SK-N-SH (cell line): Measurements from ENCODE around the gene CCL17. TPM values are rescaled to one million over a fixed set of nuclear protein-coding genes. Genes with fewer than 3 reads are reported as not detected.

ENCODE experiments used
- CTCF ChIA-PET: fragments of 300-600, 350-600 bp; formaldehyde crosslinking; extraction: SDS; loops from one replicate; lab custom pipeline; 2021; lab: Yijun Ruan, JAX
- POLR2A ChIA-PET: fragments of 350-600 bp; sonication (Branson Sonifier 250); formaldehyde crosslinking; extraction: SDS; loops from one replicate; lab custom pipeline; 2020; ENCODE audit warnings: antibody characterized with exemption, inconsistent platforms; lab: Yijun Ruan, JAX
- DNase-seq: peaks from one replicate; pipeline ENCODE4 v3.0.0; 2012
- H2AFZ ChIP-seq: fragments of 200-600 bp; sonication (generic); 2 replicates; pipeline ENCODE4 v1.8.1; 2016; ENCODE audit warnings: antibody characterized with exemption, mild to moderate bottlenecking, low read depth
- H3F3A ChIP-seq: fragments of 200-600 bp; sonication (generic); replicated peaks from 2 replicates; pipeline ENCODE3; 2016; ENCODE audit warnings: antibody characterized with exemption, mild to moderate bottlenecking; ENCODE audit not compliant: insufficient read depth
- H3K27ac ChIP-seq, 2 experiments: fragments of 200-500 bp in 1 of 2; fragments of 200-600 bp in 1 of 2; sonication (Bioruptor generic) in 1 of 2; sonication (generic), shearing (Covaris generic) in 1 of 2; 2 replicates each; pipeline versions ENCODE4 v1.5.1 to v1.6.1; 2014 to 2016; ENCODE audit warnings: low read depth in 2 of 2, inconsistent platforms in 1 of 2, low read length in 1 of 2, mild to moderate bottlenecking in 1 of 2, mixed read lengths in 1 of 2
- H3K27me3 ChIP-seq: fragments of 200-600 bp; sonication (generic), shearing (Covaris generic); 2 replicates; pipeline ENCODE4 v1.6.1; 2016; ENCODE audit warnings: mixed run types; ENCODE audit not compliant: insufficient read depth
- H3K36me3 ChIP-seq, 2 experiments: fragments of 200-500 bp in 1 of 2; fragments of 200-600 bp in 1 of 2; sonication (Bioruptor generic) in 1 of 2; sonication (generic) in 1 of 2; replicated peaks in 1 of 2; 2 replicates each; pipeline versions ENCODE3 to v1.5.1; 2014 to 2016; ENCODE audit warnings: low read length in 1 of 2, mild to moderate bottlenecking in 1 of 2; ENCODE audit not compliant: insufficient read depth in 2 of 2, control insufficient read depth in 1 of 2
- H3K4me1 ChIP-seq, 2 experiments: fragments of 200-500 bp in 1 of 2; fragments of 200-600 bp in 1 of 2; sonication (Bioruptor generic) in 1 of 2; sonication (generic), shearing (Covaris generic) in 1 of 2; 2 replicates each; pipeline versions ENCODE4 v1.5.1 to v1.6.1; 2014 to 2016; ENCODE audit warnings: low read depth in 1 of 2, low read length in 1 of 2, mixed run types in 1 of 2; ENCODE audit not compliant: insufficient read depth in 2 of 2, control insufficient read depth in 1 of 2
- H3K4me2 ChIP-seq: fragments of 200-600 bp; sonication (generic), shearing (Covaris generic); 2 replicates; pipeline ENCODE4 v1.6.1; 2017; ENCODE audit warnings: mixed run types
- H3K4me3 ChIP-seq, 2 experiments: fragments of 200-500 bp in 1 of 2; fragments of 200-600 bp in 1 of 2; sonication (Bioruptor generic) in 1 of 2; sonication (generic), shearing (Covaris generic) in 1 of 2; 2 replicates each; pipeline versions ENCODE4 v1.5.1 to v1.8.1; 2014 to 2016; ENCODE audit warnings: low read depth in 2 of 2, inconsistent platforms in 1 of 2, low read length in 1 of 2, mild to moderate bottlenecking in 1 of 2, mixed read lengths in 1 of 2, moderate library complexity in 1 of 2
- H3K79me2 ChIP-seq: fragments of 200-600 bp; sonication (generic); 2 replicates; pipeline ENCODE4 v1.8.1; 2017; ENCODE audit warnings: mild to moderate bottlenecking; ENCODE audit not compliant: insufficient read depth
- H3K9ac ChIP-seq: fragments of 200-600 bp; sonication (generic); 2 replicates; pipeline ENCODE4 v1.6.1; 2017; ENCODE audit warnings: mixed run types
- H3K9me2 ChIP-seq: fragments of 200-600 bp; sonication (generic); 2 replicates; pipeline ENCODE4 v1.6.1; 2017; ENCODE audit warnings: mixed run types
- H3K9me3 ChIP-seq: fragments of 200-600 bp; sonication (generic); 2 replicates; pipeline ENCODE4 v1.6.1; 2017; ENCODE audit warnings: mixed run types, mild to moderate bottlenecking, moderate library complexity
- H4K20me1 ChIP-seq: fragments of 200-600 bp; sonication (generic); 2 replicates; pipeline ENCODE4 v1.6.1; 2017; ENCODE audit warnings: mild to moderate bottlenecking, mixed run types; ENCODE audit not compliant: insufficient read depth
- CHD2 ChIP-seq: fragments of 150-350 bp; IDR thresholded peaks from 2 replicates; pipeline ENCODE4 v1.6.1; 2018; ENCODE audit warnings: low read length; ENCODE audit not compliant: partially characterized antibody
- EZH2phosphoT487 ChIP-seq: fragments of 200-600 bp; sonication (generic); IDR thresholded peaks from 2 replicates; pipeline ENCODE4 v1.6.1; 2017; ENCODE audit warnings: low read depth, mixed run types, mild to moderate bottlenecking, antibody characterized with exemption, moderate library complexity, borderline replicate concordance
- FOSL2 ChIP-seq: IDR thresholded peaks from 2 replicates; pipeline ENCODE4 v1.4.0; 2012; ENCODE audit warnings: low read depth, mild to moderate bottlenecking, moderate library complexity, borderline replicate concordance
- FOXJ3 ChIP-seq: sonication (generic); formaldehyde crosslinking; IDR thresholded peaks from 2 replicates; pipeline ENCODE4 v1.5.1; 2020; ENCODE audit warnings: mild to moderate bottlenecking, missing genetic modification reagents
- FOXM1 ChIP-seq: IDR thresholded peaks from 2 replicates; pipeline ENCODE4 v1.4.0; 2012; ENCODE audit warnings: low read depth, mild to moderate bottlenecking
- MEF2A ChIP-seq: IDR thresholded peaks from 2 replicates; pipeline ENCODE4 v1.4.0; 2012; ENCODE audit warnings: low read depth, borderline replicate concordance
- NFIC ChIP-seq: IDR thresholded peaks from 2 replicates; pipeline ENCODE4 v1.4.0; 2012; ENCODE audit warnings: borderline replicate concordance
- NRF1 ChIP-seq: IDR thresholded peaks from 2 replicates; pipeline ENCODE4 v1.6.1; 2012; ENCODE audit warnings: low read depth, mild to moderate bottlenecking, low read length
- POLR2AphosphoS5 ChIP-seq: IDR thresholded peaks from 2 replicates; pipeline ENCODE4 v1.6.1; 2012; ENCODE audit warnings: low read depth, low read length
- RFX5 ChIP-seq: IDR thresholded peaks from 2 replicates; pipeline ENCODE4 v1.6.1; 2012; ENCODE audit warnings: mild to moderate bottlenecking, improper control_type of control experiment, low read length
- RXRA ChIP-seq: IDR thresholded peaks from 2 replicates; pipeline ENCODE4 v1.4.0; 2012; ENCODE audit warnings: low read depth, mild to moderate bottlenecking, borderline replicate concordance
- SIN3A ChIP-seq: IDR thresholded peaks from 2 replicates; pipeline ENCODE4 v1.6.1; 2012; ENCODE audit warnings: low read depth, mild to moderate bottlenecking, low read length, moderate library complexity, borderline replicate concordance
- SMC3 ChIP-seq: IDR thresholded peaks from 2 replicates; pipeline ENCODE4 v1.6.1; 2012; ENCODE audit warnings: low read depth, low read length, improper control_type of control experiment
- YY1 ChIP-seq: IDR thresholded peaks from 2 replicates; pipeline ENCODE4 v1.4.0; 2012; ENCODE audit warnings: low read depth, mild to moderate bottlenecking
- WGBS: methylation state at CpG from one replicate; pipeline ENCODE4 v1.1.6; 2017; ENCODE audit warnings: low lambda C conversion rate; 5-methylcytosine and 5-hydroxymethylcytosine counted together
- polyA plus RNA-seq, 3 experiments: library from polyadenylated mRNA; depleted of rRNA; stranded (reverse); fragments of >200 nt; gene quantifications; 2 replicates each; pipeline ENCODE4 v1.2.3, GENCODE V29; 2012
- TF ChIP-seq, protein P1 (sequence below): fragments of 150-350 bp; IDR thresholded peaks from 2 replicates; pipeline ENCODE4 v1.6.1; 2017; ENCODE audit warnings: antibody characterized with exemption, low read length, low read depth, borderline replicate concordance
- TF ChIP-seq, protein P2 (sequence below): fragments of 200-600 bp; sonication (generic); IDR thresholded peaks from 2 replicates; pipeline ENCODE4 v1.6.1; 2017; ENCODE audit warnings: antibody characterized with exemption, mild to moderate bottlenecking, moderate library complexity
- TF ChIP-seq, protein P3 (sequence below): IDR thresholded peaks from 2 replicates; pipeline ENCODE4 v1.6.1; 2012; ENCODE audit warnings: mild to moderate bottlenecking, low read depth, low read length, moderate library complexity

Gene CCL17
- polyA plus RNA-seq, 1 of the 3 experiments (the other 2 are of a cell fraction): not detected

DNA sequence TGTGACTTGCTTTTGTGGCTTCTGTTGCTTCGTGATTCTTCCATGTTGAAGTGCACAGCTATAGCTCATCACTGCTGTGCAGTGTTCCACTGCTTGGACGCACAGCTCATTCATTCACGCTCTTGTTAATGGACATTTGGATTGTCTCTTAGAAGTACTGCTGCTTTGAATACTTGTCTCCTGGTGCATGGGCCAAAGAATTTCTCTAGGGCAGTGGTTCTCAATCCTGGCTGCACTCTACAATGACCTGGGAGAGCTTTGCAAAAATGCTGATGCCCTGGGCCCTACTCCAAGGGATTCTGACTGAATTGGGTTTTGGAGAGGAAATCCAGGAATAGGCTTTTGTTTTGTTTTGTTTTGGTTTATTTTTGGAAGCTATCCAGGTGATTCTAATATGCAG is 20.0 kb downstream of the CCL17 start:
- H4K20me1 ChIP-seq: no peaks in the 10 kb centered on the region
- peaks cover 3% of the 10 kb centered on the region for H3F3A ChIP-seq
- no peak overlapping the region for H3K27ac ChIP-seq
- POLR2A ChIA-PET: interaction anchor here (0.8 kb wide), 1 partner anchor 95 kb away, joined by 3 read pairs; no protein-coding TSS in a partner anchor
- no peak overlapping the region for H3K9ac ChIP-seq
- no peak overlapping the region for H2AFZ ChIP-seq
- H3K27me3 ChIP-seq: no peaks in the 10 kb centered on the region
- CTCF ChIA-PET: interaction anchor here (0.7 to 17.3 kb wide), 5 partner anchors 14 to 123 kb away, joined by 3 to 544 read pairs (median 7); no protein-coding TSS in a partner anchor
- peaks cover 0 to under 1% of the 10 kb centered on the region in 2 experiments; a peak in 1 of 4 replicates for H3K4me1 ChIP-seq
- no peaks in the 10 kb centered on the region for H3K9me3 ChIP-seq
- DNase-seq: no peak
- no peak overlapping the region for H3K4me3 ChIP-seq
- H3K79me2 ChIP-seq: no peaks in the 10 kb centered on the region
- H3K36me3 ChIP-seq: peaks cover 12 to 16% of the 10 kb centered on the region in 2 experiments
- H3K4me2 ChIP-seq: no peak overlapping the region
- no peak for TF ChIP-seq NFIC
- no peak for TF ChIP-seq CHD2
- no peak for TF ChIP-seq EZH2phosphoT487
- no peak for TF ChIP-seq POLR2AphosphoS5
- TF ChIP-seq FOSL2: no peak
- TF ChIP-seq MEF2A: no peak
- no peak for TF ChIP-seq SMC3
- no peak for TF ChIP-seq RFX5
- no peak for TF ChIP-seq FOXM1
- no peak for TF ChIP-seq RXRA
- TF ChIP-seq NRF1: no peak
- no peak for TF ChIP-seq SIN3A
- no peak for TF ChIP-seq YY1
- 96% methylated on average over 3 of the region's 3 CpGs for WGBS
- no peaks in the 10 kb centered on the region for H3K9me2 ChIP-seq

DNA sequence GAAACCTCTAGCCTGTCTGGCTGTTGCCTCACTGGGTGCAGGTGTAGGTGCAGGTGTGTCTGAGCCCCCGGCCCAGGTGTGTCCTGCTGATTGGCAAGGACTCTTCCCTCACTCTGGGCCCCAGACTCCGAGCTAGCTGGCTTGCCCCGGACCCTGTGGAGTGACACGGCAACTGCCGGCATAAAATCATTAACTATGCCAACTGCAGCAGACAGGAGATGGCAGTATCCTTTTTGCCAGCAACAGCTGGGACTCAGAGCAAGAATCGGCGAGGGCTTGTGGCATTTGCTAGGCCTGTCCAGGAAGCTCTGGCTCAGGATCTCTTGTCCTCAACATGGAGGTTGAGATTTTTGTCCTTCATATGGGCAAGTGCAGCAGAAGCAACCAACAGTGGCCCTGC is 21.8 kb downstream of the CCL17 start:
- Histone ChIP-seq H3K4me3 (no peak overlapping the region), H3K36me3 (peaks cover 19 to 30% of the 10 kb centered on the region in 2 experiments), H3F3A (peaks cover 3% of the 10 kb centered on the region), H4K20me1 (no peaks in the 10 kb centered on the region), H3K27me3 (no peaks in the 10 kb centered on the region), H3K4me2 (no peak overlapping the region), H3K9ac (no peak overlapping the region), H3K9me2 (no peaks in the 10 kb centered on the region), H3K27ac (no peak overlapping the region), H3K4me1 (no peaks in the 10 kb centered on the region), H3K79me2 (no peaks in the 10 kb centered on the region), H3K9me3 (no peaks in the 10 kb centered on the region), H2AFZ (no peak overlapping the region)
- POLR2A ChIA-PET: interaction anchor here (0.9 kb wide), 1 partner anchor 107 kb away, joined by 3 read pairs; no protein-coding TSS in a partner anchor
- CTCF ChIA-PET: interaction anchor here (0.7 to 11.7 kb wide), 6 partner anchors 8 to 126 kb away, joined by 3 to 426 read pairs (median 4); partner anchors contain the start of gene POLR2C
- 76% methylated on average over 3 of the region's 7 CpGs for WGBS
- DNase-seq: no peak
- TF ChIP-seq FOXJ3 (CRISPR knock-in tag): no peak
- TF ChIP-seq, protein P1, sequence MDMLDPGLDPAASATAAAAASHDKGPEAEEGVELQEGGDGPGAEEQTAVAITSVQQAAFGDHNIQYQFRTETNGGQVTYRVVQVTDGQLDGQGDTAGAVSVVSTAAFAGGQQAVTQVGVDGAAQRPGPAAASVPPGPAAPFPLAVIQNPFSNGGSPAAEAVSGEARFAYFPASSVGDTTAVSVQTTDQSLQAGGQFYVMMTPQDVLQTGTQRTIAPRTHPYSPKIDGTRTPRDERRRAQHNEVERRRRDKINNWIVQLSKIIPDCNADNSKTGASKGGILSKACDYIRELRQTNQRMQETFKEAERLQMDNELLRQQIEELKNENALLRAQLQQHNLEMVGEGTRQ: no peak
- TF ChIP-seq, protein P2, sequence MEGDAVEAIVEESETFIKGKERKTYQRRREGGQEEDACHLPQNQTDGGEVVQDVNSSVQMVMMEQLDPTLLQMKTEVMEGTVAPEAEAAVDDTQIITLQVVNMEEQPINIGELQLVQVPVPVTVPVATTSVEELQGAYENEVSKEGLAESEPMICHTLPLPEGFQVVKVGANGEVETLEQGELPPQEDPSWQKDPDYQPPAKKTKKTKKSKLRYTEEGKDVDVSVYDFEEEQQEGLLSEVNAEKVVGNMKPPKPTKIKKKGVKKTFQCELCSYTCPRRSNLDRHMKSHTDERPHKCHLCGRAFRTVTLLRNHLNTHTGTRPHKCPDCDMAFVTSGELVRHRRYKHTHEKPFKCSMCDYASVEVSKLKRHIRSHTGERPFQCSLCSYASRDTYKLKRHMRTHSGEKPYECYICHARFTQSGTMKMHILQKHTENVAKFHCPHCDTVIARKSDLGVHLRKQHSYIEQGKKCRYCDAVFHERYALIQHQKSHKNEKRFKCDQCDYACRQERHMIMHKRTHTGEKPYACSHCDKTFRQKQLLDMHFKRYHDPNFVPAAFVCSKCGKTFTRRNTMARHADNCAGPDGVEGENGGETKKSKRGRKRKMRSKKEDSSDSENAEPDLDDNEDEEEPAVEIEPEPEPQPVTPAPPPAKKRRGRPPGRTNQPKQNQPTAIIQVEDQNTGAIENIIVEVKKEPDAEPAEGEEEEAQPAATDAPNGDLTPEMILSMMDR: no peak
- TF ChIP-seq EZH2phosphoT487: no peak
- TF ChIP-seq, protein P3, sequence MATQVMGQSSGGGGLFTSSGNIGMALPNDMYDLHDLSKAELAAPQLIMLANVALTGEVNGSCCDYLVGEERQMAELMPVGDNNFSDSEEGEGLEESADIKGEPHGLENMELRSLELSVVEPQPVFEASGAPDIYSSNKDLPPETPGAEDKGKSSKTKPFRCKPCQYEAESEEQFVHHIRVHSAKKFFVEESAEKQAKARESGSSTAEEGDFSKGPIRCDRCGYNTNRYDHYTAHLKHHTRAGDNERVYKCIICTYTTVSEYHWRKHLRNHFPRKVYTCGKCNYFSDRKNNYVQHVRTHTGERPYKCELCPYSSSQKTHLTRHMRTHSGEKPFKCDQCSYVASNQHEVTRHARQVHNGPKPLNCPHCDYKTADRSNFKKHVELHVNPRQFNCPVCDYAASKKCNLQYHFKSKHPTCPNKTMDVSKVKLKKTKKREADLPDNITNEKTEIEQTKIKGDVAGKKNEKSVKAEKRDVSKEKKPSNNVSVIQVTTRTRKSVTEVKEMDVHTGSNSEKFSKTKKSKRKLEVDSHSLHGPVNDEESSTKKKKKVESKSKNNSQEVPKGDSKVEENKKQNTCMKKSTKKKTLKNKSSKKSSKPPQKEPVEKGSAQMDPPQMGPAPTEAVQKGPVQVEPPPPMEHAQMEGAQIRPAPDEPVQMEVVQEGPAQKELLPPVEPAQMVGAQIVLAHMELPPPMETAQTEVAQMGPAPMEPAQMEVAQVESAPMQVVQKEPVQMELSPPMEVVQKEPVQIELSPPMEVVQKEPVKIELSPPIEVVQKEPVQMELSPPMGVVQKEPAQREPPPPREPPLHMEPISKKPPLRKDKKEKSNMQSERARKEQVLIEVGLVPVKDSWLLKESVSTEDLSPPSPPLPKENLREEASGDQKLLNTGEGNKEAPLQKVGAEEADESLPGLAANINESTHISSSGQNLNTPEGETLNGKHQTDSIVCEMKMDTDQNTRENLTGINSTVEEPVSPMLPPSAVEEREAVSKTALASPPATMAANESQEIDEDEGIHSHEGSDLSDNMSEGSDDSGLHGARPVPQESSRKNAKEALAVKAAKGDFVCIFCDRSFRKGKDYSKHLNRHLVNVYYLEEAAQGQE: no peak
